NCI-H146 treated with DMSO at 0.1 percent for 48 hours (cell line): Measurements from ENCODE around the gene HAX1.

Experiments
- DNase-seq: peaks from one replicate; lab custom pipeline; 2025; ENCODE audit not compliant: unreplicated experiment; lab: John Stamatoyannopoulos, UW

Gene HAX1

DNA sequence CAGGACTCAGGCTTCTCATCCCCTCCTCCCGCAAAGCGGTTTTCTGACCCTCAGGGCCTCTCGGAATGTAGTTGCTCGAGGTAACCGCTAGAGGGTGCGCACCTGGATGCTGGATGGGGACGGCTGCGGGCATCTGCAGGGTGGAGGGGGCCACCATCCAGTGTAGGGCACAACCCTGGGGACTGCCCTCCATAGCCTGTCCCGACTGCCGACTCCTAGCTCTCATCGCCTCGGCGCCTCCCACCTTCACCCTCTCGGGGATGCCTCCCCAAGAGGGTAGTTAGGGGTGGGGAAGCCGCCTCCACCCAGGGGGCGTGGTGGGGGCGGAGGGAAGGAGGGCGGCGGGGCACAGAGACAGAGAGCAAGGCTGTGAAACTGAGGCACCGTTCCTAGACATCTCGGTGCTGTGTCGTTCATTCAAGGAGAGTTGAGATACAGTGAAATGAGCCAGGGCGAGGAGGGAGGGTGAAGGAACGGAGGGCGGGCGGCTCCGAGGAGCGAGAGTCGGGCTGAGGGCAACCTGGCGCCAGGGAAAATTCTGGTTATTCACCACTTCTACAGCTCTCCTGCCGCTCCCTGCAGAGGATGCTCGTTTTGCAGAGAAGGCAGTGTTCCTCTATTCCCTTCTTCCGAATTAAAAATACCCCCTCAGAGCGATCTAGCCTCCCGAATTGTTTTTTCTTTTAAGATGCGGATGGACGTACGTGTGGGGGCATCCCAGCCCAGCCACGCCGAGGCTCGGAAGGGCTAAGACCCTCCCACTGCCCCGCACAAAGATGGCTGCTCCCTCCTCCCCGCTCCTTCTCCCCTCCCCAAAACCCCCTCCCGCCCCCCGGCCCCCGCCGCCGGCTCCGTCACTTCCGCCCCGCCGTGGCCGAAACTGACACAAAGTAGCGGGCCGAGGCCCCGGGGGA is 52.5 kb downstream of the HAX1 start, which contains the start of gene ATP8B2:
TSS of gene ATP8B2 (plus strand) at position 857 of the 914 bp plus-strand sequence. CDS start 2,617 bp downstream, outside the sequence.
- DNase-seq: peak; percentile 41
